ACHN (cell line): Measurements from ENCODE around the gene TIMELESS.
"Not testable (repeated sequence)": the region's sequence is repeated elsewhere in the genome, so short reads cannot be mapped to it uniquely, and the experiment has no call there.

Source experiments
- DNase-seq: peaks from one replicate; pipeline ENCODE4 v3.0.0-alpha.2; 2015
- in situ Hi-C: cut with HindIII; loops from 2 replicates; pipeline ENCODE4 v1.10.0; 2017; ENCODE audit warnings: low sequenced_read_pairs, low pct_ligation_motif_present, low pct_unique_long_range_greater_than_20kb

TIMELESS gene

GRCh38 chr12:56414401-56414800 lies 34.8 kb downstream of the TIMELESS start:
- in situ Hi-C loops, result no loop called here

GRCh38 chr12:56413392-56413791 lies 35.8 kb downstream of the TIMELESS start:
- in situ Hi-C loops, result no loop called here
- no peak for DNase-seq

More at GRCh38 chr12:56414401-56414800, 34.8 kb downstream of the TIMELESS start:
- no peak for DNase-seq

- no peak for DNase-seq
- in situ Hi-C loops, result no loop called here
Observed at GRCh38 chr12:56411781-56412639, 37.2 kb downstream of the TIMELESS start.

DNA sequence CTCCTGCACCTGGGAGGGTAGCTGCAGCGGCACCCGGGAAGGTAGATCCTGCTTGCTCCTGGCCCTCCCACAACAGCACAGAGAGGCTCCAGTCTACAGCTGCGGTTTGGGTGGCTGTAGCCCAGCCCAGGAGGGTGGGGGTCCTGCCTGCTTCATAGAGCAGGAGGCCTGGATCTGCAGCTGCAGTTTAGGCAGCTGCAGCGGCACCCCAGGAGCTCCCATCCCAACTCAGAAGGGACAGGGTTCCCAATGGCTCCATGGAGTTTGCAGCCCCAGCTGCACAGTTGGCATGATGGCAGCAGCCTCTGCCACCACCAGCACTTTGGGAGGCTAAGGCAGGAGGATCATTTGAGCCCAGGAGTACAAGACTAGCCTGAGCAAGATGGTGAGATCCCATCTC lies 38.5 kb downstream of the TIMELESS start:
- in situ Hi-C loops, result no loop called here
- DNase-seq, result no peak

DNA sequence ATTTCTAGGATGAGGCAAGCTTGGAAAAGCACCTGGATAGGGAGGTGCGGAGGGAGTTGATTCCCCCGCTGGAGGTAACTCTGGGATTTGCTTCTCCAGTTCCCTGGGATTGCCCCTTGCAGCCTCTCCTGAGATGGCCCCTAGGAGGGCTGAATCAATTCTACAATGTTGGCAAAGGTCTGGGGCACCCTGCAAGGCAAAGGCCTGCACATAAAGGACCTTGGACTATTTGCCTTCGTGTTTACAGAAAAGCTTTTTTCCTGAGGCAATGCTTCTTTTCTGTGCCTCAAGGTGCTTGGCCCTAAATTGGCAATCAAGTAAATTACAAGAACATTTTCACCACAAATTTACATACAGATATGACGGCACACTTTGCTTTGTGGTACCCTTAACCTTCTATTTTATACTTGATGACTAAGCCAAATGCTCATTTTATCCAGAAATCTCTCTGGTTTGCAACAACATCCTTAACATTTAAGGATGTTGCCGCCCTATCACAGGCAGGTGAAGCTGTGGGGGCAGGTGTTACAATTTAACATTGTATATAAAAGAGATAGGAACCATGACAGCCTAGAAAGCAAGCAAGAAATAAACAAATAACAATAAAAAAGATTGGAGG lies 40.3 kb downstream of the TIMELESS start:
- in situ Hi-C loops, result no loop called here
- no peak for DNase-seq

- in situ Hi-C loops, DNase-seq: not testable (repeated sequence)
Observed at GRCh38 chr12:56404227-56404626, 45.0 kb downstream of the TIMELESS start.

DNA sequence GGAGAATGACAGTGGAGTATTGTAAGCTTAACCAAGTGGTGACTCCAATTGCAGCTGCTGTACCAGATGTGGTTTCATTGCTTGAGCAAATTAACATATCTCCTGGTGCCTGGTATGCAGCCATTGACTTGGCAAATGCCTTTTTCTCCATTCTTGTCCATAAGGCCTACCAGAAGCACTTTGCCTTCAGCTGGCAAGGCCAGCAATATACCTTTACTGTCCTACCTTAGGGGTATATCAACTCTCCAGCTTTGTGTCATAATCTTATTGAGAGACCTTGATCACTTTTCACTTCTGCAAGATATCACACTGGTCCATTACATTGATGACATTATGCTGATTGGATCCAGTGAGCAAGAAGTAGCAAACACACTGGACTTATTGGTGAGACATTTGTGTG lies 47.6 kb downstream of the TIMELESS start:
- DNase-seq, in situ Hi-C loops: not testable (repeated sequence)

- DNase-seq, in situ Hi-C loops: not testable (repeated sequence)
Observed at GRCh38 chr12:56401125-56401524, 48.1 kb downstream of the TIMELESS start.

DNA sequence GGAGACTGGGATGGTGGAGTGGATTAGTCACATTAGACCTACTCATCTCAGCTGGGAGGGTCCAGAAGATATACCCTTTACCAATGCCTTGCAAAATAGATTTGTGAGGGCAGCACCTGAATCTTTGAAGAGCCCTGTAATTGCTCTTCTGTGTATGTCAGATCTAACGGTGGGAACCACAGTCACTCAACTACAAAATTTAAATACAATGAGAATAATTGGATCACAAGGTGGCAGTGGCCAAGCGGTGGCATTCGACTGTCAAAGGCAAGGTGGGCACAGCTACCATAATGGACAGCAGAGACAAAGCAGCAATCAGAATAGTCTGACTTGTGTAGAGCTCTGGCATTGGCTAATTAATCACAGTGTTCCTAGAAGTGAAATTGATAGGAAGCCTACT lies 49.8 kb downstream of the TIMELESS start:
- DNase-seq, in situ Hi-C loops: not testable (repeated sequence)

DNA sequence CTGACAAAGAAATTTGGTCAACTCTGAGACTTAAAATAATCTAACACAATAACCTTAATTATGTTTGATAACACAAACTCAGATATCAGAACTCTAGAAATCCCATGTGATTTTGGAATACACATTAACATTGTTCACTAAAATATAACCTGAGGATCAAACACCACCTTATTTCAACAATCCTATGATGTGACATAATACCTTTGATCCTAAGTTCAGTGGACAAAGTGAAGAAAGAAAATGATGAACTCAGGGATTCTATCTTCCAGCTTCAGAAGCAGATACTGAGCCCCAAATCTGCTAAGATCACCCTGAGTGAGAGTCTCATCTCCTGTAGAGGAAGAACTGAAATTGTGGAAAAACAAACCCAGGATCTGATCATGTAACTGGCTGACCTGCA lies 50.9 kb downstream of the TIMELESS start:
- DNase-seq, result no peak
- in situ Hi-C loops, result no loop called here

DNA sequence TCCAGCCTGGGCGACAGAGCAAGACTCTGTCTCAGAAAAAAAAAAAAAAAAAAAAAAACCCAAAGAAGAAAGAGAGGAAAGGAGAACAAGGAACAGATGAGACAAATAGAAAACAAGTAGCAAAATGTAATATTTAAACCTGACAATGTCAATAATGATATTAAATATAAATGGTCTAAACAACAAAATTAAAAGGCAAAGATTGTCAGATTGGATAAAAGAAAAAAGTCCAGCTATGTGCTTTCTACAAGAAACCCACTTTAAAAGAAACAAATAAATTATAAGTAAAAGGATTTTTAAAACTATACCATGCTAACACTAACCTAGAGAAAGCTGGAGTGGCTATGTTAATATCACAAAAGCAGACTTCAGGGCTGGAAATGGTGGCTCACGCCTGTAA lies 56.9 kb downstream of the TIMELESS start:
- in situ Hi-C loops, result no loop called here
- DNase-seq, result no peak

DNA sequence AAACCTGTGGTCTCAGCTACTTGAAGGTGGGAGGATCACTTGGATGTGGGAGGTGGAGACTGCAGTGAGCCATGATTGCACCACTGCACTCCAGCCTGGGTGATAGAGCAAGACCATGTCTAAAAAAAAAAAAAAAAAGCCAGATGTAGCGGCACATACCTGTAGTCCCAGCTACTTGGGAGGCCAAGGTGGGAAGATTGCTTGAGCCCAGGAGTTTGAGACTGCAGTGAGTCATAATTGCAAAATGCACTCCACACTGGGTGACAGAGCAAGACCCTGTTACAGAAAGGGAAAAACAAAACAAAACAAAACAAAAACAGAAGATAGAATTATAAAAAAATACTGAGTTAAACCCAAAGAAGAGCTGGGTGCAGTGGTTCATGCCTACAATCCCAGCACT lies 57.5 kb downstream of the TIMELESS start:
- in situ Hi-C loops, result no loop called here
- DNase-seq, result no peak

DNA sequence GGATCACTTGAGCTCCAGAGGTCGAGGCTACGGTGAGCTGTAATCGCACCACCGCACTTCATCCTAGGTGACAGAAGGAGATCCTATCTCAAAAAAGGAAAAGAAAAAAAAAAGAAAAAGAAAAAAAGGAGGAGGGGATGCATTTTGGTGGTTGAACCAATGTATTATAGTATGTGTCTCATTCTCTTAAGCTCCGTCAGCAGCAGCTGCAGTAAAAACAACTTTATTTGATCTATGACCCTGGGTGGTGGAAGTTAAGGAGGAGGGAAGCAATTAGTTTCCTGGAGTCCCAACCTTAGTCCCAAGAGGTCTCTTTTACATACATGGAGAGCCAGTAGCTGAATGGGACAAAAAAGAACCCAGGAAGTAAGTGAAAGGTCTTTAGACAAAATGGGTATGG lies 59.8 kb downstream of the TIMELESS start:
- in situ Hi-C loops, result no loop called here
- DNase-seq, result no peak

GRCh38 chr12:56387152-56387736 lies 62.0 kb downstream of the TIMELESS start:
- no peak for DNase-seq
- in situ Hi-C loops, result no loop called here

- in situ Hi-C loops, result no loop called here
- no peak for DNase-seq
Observed at GRCh38 chr12:56385873-56386272, 63.4 kb downstream of the TIMELESS start.

DNA sequence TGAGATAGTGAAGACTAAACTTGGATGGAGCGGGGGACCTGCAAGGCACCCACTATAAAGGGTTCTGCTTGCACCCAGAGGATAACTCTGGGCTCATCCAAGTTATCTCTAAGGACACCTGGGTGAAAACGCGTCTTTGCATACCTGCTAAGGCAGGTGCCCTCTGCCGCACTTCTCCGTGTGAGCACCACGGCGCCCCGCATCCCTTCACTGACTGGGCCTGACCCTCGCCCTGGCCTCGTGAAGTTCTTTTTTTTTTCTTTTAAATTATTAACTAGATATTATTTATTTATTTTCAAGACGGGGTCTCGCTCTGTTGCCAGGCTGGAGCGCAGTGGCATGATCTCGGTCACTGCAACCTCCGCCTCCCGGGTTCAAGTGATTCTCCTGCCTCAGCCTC lies 66.6 kb downstream of the TIMELESS start:
- in situ Hi-C loops, result no loop called here
- DNase-seq, result no peak

GRCh38 chr12:56377989-56378316 lies 71.3 kb downstream of the TIMELESS start:
- no peak for DNase-seq
- in situ Hi-C loops, result no loop called here

DNA sequence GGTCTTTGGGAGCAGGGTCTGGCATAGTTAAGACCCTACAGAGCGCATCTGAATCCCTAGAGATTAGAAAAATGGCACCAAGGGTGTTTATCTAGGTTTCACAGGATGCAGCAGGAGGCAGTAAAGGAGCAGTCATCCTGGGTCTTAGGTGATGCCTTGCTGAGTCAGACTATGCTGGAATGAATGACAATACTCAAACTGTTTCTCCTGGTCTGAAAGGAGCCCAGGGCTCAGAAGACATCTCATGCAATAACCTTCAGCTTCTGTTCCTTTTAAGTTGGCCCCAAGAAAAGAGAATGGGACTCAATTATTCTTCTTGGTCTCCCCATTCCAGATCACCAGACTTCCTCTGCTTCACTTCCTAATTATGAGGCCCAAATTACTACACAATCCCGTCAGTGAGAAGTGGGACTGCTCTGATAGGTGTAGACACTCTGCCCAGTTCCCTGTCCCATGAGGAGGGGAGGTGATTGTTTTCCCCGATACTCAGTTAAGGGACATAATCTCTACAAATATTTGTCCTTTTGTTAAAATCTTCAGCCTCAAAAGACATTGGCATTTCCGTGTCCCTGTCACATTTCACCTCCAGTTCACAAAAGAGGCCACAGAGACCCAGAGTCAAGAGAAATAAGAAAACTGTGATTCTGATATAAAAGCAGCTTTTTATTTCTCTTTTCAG lies 71.8 kb downstream of the TIMELESS start:
- peak; percentile 53 for DNase-seq
- in situ Hi-C loops, result no loop called here
